ENCODE results near the gene ZNF620. TPM values are rescaled to one million over a fixed set of nuclear protein-coding genes. Genes with fewer than 3 reads are reported as not detected.

The ZNF620 gene
- total RNA-seq, 2 experiments from 2014 or later: 0.82 to 1.0 TPM

DNA sequence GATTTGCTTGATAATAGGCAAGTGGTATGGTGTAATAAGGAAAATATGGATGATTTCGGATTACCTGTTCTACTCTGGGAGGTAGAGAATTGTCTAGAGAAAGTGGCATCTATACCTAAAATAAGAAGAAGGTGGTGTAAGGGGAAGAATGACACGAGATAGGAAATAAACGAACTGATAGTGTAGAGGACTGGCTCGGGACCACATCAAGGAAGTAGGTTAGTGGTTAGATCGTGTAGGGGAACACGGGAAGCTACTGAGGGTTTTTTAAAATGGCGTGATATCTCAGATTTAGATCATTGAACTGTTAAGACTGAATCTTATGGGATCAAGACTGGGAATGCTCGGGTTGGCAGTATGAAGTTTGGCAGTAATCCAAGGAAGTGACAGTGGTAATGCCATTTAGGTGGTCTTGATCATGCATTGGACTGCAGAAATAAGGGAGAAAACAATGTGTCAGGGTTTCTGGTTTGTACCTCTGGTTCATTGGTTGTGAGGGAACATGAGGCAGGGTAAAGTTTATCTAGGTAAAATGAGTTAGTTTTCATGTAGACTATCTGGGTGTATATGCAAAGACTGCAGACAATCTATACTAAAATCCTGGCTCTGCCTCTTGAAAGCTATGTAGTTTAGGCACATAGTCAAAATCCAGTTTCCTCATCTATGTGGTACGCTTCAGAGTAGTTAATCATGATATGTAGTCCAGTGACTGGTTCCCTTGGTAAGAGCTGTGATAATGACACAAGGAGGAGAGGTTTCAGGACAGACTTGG, 41.3 kb upstream of the ZNF620 start:
- intact Hi-C loops (cut with DNase I, micrococcal nuclease): no loop called here
- no peak for TF ChIP-seq CTCF (IDR thresholded peaks at IDR 0.05)
- Histone ChIP-seq H3K4me3 (ENCODE audit: low read length) (no peak overlapping the region), H3K27me3 (ENCODE audit: control insufficient read depth in 1 of 2, insufficient read depth in 2 of 2, low read length in 2 of 2) (no peaks in the 10 kb centered on the region), H3K36me3 (ENCODE audit: insufficient read depth, low read length) (peaks cover 43% of the 10 kb centered on the region), H3K9me3 (ENCODE audit: control insufficient read depth in 1 of 2, insufficient read depth in 1 of 2, low read length in 2 of 2) (no peaks in the 10 kb centered on the region), H3K27ac (ENCODE audit: low read depth in 1 of 2, low read length in 2 of 2) (peak overlapping the region; percentile 0 to 33), H3K4me1 (ENCODE audit: insufficient read depth, low read length) (peaks cover 13% of the 10 kb centered on the region)
- H3K27ac Mint-ChIP-seq: peak overlapping the region; percentile 75
- peaks cover 71% of the 10 kb centered on the region for H3K36me3 Mint-ChIP-seq (ENCODE audit: low read depth)
- DNase-seq (peak in 5 of 14 experiments; percentile 26 to 81 (median 71)), ATAC-seq (ENCODE audit: poor library complexity) (peak; percentile 96)
- peaks cover 38% of the 10 kb centered on the region for H3K4me1 Mint-ChIP-seq (ENCODE audit: low read depth)
- POLR2A ChIA-PET: interaction anchor here (0.9 to 2.7 kb wide), 6 partner anchors 11 to 60 kb away, joined by 3 to 16 read pairs (median 6); partner anchors contain the start of genes ZNF619, ZNF620 and ZNF621
- no peaks in the 10 kb centered on the region for H3K27me3 Mint-ChIP-seq
- CTCF ChIA-PET: interaction anchor here (1.6 kb wide), 1 partner anchor 11 kb away, joined by 4 read pairs; no protein-coding TSS in a partner anchor
- peak overlapping the region; percentile 40 for H3K4me3 Mint-ChIP-seq
- H3K9me3 Mint-ChIP-seq: no peaks in the 10 kb centered on the region

- Histone ChIP-seq H3K36me3 (ENCODE audit: insufficient read depth, low read length) (peaks cover 39% of the 10 kb centered on the region), H3K27me3 (ENCODE audit: control insufficient read depth in 1 of 2, insufficient read depth in 2 of 2, low read length in 2 of 2) (no peaks in the 10 kb centered on the region), H3K4me3 (ENCODE audit: low read length) (no peak overlapping the region), H3K9me3 (ENCODE audit: control insufficient read depth in 1 of 2, insufficient read depth in 1 of 2, low read length in 2 of 2) (no peaks in the 10 kb centered on the region), H3K27ac (ENCODE audit: low read depth in 1 of 2, low read length in 2 of 2) (no peak overlapping the region), H3K4me1 (ENCODE audit: insufficient read depth, low read length) (peaks cover 13% of the 10 kb centered on the region)
- intact Hi-C loops (cut with DNase I, micrococcal nuclease): no loop called here
- ATAC-seq (ENCODE audit: poor library complexity): no peak
- Mint-ChIP-seq H3K4me1 (ENCODE audit: low read depth) (peaks cover 38% of the 10 kb centered on the region), H3K27ac (peak overlapping the region; percentile 75), H3K36me3 (ENCODE audit: low read depth) (peaks cover 66% of the 10 kb centered on the region), H3K4me3 (no peak overlapping the region), H3K27me3 (no peaks in the 10 kb centered on the region), H3K9me3 (no peaks in the 10 kb centered on the region)
- ChIA-PET CTCF (interaction anchor here (1.6 kb wide), 1 partner anchor 11 kb away, joined by 4 read pairs; no protein-coding TSS in a partner anchor), POLR2A (interaction anchor here (0.9 to 2.7 kb wide), 5 partner anchors 8 to 41 kb away, joined by 3 to 16 read pairs (median 5); partner anchors contain the start of genes RPL14, ZNF619 and ZNF620)
- no peak for DNase-seq
- no peak for TF ChIP-seq CTCF (IDR thresholded peaks at IDR 0.05)
These were observed 40.8 kb upstream of the ZNF620 start for GRCh38 chr3:40465111-40465407.

- Histone ChIP-seq H3K27ac (ENCODE audit: low read depth in 1 of 2, low read length in 2 of 2) (no peak overlapping the region), H3K9me3 (ENCODE audit: control insufficient read depth in 1 of 2, insufficient read depth in 1 of 2, low read length in 2 of 2) (no peaks in the 10 kb centered on the region), H3K4me3 (ENCODE audit: low read length) (no peak overlapping the region), H3K27me3 (ENCODE audit: control insufficient read depth in 1 of 2, insufficient read depth in 2 of 2, low read length in 2 of 2) (no peaks in the 10 kb centered on the region), H3K36me3 (ENCODE audit: insufficient read depth, low read length) (peaks cover 35% of the 10 kb centered on the region), H3K4me1 (ENCODE audit: insufficient read depth, low read length) (peaks cover 10% of the 10 kb centered on the region)
- intact Hi-C loops (cut with DNase I, micrococcal nuclease): no loop called here
- Mint-ChIP-seq H3K4me1 (ENCODE audit: low read depth) (peaks cover 38% of the 10 kb centered on the region), H3K27ac (peak overlapping the region; percentile 75), H3K9me3 (no peaks in the 10 kb centered on the region), H3K27me3 (no peaks in the 10 kb centered on the region), H3K4me3 (no peak overlapping the region), H3K36me3 (ENCODE audit: low read depth) (peaks cover 62% of the 10 kb centered on the region)
- DNase-seq (no peak), ATAC-seq (ENCODE audit: poor library complexity) (no peak)
- ChIA-PET CTCF (interaction anchor here (1.6 kb wide), 1 partner anchor 11 kb away, joined by 4 read pairs; no protein-coding TSS in a partner anchor), POLR2A (interaction anchor here (0.9 to 2.7 kb wide), 5 partner anchors 8 to 40 kb away, joined by 3 to 16 read pairs (median 5); partner anchors contain the start of genes RPL14, ZNF619 and ZNF620)
- TF ChIP-seq CTCF (IDR thresholded peaks at IDR 0.05): no peak
These were observed 40.4 kb upstream of the ZNF620 start for GRCh38 chr3:40465456-40465855.

Data from CD4-positive, alpha-beta T cell (primary cell).